Tibial artery (tissue), 4 donors: ENCODE measurements around the gene NRXN3.

Experiments used
- DNase-seq, 2 donors: peaks; one replicate each; pipeline ENCODE4 v3.0.0-alpha.2; 2019
- H3K27ac ChIP-seq, 2 donors: fragments of 200-600 bp; sonication (generic) in 1 of 2; 1 replicate in 1 of 2; 2 replicates in 1 of 2; pipeline ENCODE4 v1.5.1; 2018 to 2019; ENCODE audit warnings: mild to moderate bottlenecking in 1 of 2
- H3K27me3 ChIP-seq, 2 donors: fragments of 200-600 bp; sonication (generic) in 1 of 2; one replicate each; pipeline versions ENCODE4 v1.5.1 to v1.6.0; 2016 to 2019
- H3K36me3 ChIP-seq, 3 donors: fragments of 200-600 bp; sonication (generic) in 2 of 3; one replicate each; pipeline ENCODE4 v1.5.1; 2016 to 2019; ENCODE audit warnings: mild to moderate bottlenecking in 2 of 3
- H3K4me1 ChIP-seq, 4 donors: fragments of 200-600 bp; sonication (generic) in 2 of 4; 1 replicate in 3 of 4; 2 replicates in 1 of 4; pipeline ENCODE4 v1.5.1; 2016 to 2019
- H3K4me3 ChIP-seq, 2 donors: fragments of 200-600 bp; sonication (generic) in 1 of 2; 1 replicate in 1 of 2; 2 replicates in 1 of 2; pipeline ENCODE4 v1.5.1; 2018 to 2019; ENCODE audit warnings: mild to moderate bottlenecking in 2 of 2
- H3K9me3 ChIP-seq, 3 donors: fragments of 200-600 bp; sonication (generic) in 1 of 3; one replicate each; pipeline ENCODE4 v1.5.1; 2016 to 2019
- CTCF ChIP-seq, 2 experiments: fragments of 200-600 bp in 1 of 2; fragments of 450-650 bp in 1 of 2; IDR thresholded peaks; one replicate each; pipeline ENCODE4 v1.5.1; 2017 to 2019; ENCODE audit warnings: antibody characterized with exemption in 2 of 2, mild to moderate bottlenecking in 1 of 2, moderate library complexity in 1 of 2
- intact Hi-C: fragments of 100-400 bp; cut with DNase I; formaldehyde crosslinking; loops from one replicate; pipeline ENCODE4 v1.15.0; 2023; ENCODE audit warnings: low total_unique reads

NRXN3 gene

GRCh38 chr14:79370969-79371368 lies 1200.8 kb downstream of the NRXN3 start:
- H3K9me3 ChIP-seq: no peaks in the 10 kb centered on the region
- H3K27ac ChIP-seq: no peak overlapping the region
- DNase-seq: no peak
- intact Hi-C loops: no loop called here
- H3K4me1 ChIP-seq: no peaks in the 10 kb centered on the region
- no peak for TF ChIP-seq CTCF (IDR thresholded peaks at IDR 0.05)
- no peaks in the 10 kb centered on the region for H3K27me3 ChIP-seq
- no peaks in the 10 kb centered on the region for H3K36me3 ChIP-seq
- no peak overlapping the region for H3K4me3 ChIP-seq

GRCh38 chr14:79373451-79373850 lies 1203.3 kb downstream of the NRXN3 start:
- Histone ChIP-seq H3K9me3 (no peaks in the 10 kb centered on the region), H3K27me3 (no peaks in the 10 kb centered on the region), H3K4me3 (no peak overlapping the region), H3K36me3 (no peaks in the 10 kb centered on the region), H3K27ac (no peak overlapping the region), H3K4me1 (no peaks in the 10 kb centered on the region)
- DNase-seq: no peak
- intact Hi-C loops: no loop called here
- no peak for TF ChIP-seq CTCF (IDR thresholded peaks at IDR 0.05)

GRCh38 chr14:79375356-79375755 lies 1205.2 kb downstream of the NRXN3 start:
- Histone ChIP-seq H3K9me3 (no peaks in the 10 kb centered on the region), H3K4me3 (no peak overlapping the region), H3K27me3 (no peaks in the 10 kb centered on the region), H3K27ac (no peak overlapping the region), H3K36me3 (no peaks in the 10 kb centered on the region), H3K4me1 (no peaks in the 10 kb centered on the region)
- no peak for DNase-seq
- intact Hi-C loops: no loop called here
- TF ChIP-seq CTCF (IDR thresholded peaks at IDR 0.05): no peak

- intact Hi-C loops: no loop called here
- Histone ChIP-seq H3K36me3 (no peaks in the 10 kb centered on the region), H3K27ac (no peak overlapping the region), H3K27me3 (no peaks in the 10 kb centered on the region), H3K4me3 (no peak overlapping the region), H3K4me1 (no peaks in the 10 kb centered on the region), H3K9me3 (no peaks in the 10 kb centered on the region)
- DNase-seq: no peak
- TF ChIP-seq CTCF (IDR thresholded peaks at IDR 0.05): no peak
These were observed 1206.4 kb downstream of the NRXN3 start for GRCh38 chr14:79376557-79376956.

- H3K27ac ChIP-seq: no peak overlapping the region
- no peaks in the 10 kb centered on the region for H3K4me1 ChIP-seq
- no peaks in the 10 kb centered on the region for H3K36me3 ChIP-seq
- no peak for DNase-seq
- H3K4me3 ChIP-seq: no peak overlapping the region
- no peak for TF ChIP-seq CTCF (IDR thresholded peaks at IDR 0.05)
- H3K27me3 ChIP-seq: no peaks in the 10 kb centered on the region
- intact Hi-C loops: no loop called here
- no peaks in the 10 kb centered on the region for H3K9me3 ChIP-seq
These were observed 1207.8 kb downstream of the NRXN3 start for GRCh38 chr14:79378020-79378419.

GRCh38 chr14:79379266-79379665 lies 1209.1 kb downstream of the NRXN3 start:
- Histone ChIP-seq H3K27me3 (no peaks in the 10 kb centered on the region), H3K9me3 (no peaks in the 10 kb centered on the region), H3K4me1 (no peaks in the 10 kb centered on the region), H3K4me3 (no peak overlapping the region), H3K27ac (no peak overlapping the region), H3K36me3 (no peaks in the 10 kb centered on the region)
- no peak for DNase-seq
- TF ChIP-seq CTCF (IDR thresholded peaks at IDR 0.05): no peak
- intact Hi-C loops: no loop called here
